ENCODE results near the gene CISD1.

- TF ChIP-seq POLR2A (IDR thresholded peaks at IDR 0.05) (no peak), POLR2AphosphoS5 (IDR thresholded peaks at IDR 0.05) (no peak), CTCF (IDR thresholded peaks at IDR 0.05) (no peak), EP300 (IDR thresholded peaks at IDR 0.05; ENCODE audit: low read depth) (no peak)
These were observed 25.7 kb upstream of the CISD1 start for GRCh38 chr10:58243269-58243668.

Data from transverse colon (tissue), 4 donors.